Activated CD8-positive, alpha-beta T cell treated with anti-CD3 and anti-CD28 coated beads for 36 hours (primary cell): ENCODE results near the gene SUN1. TPM values are rescaled to one million over a fixed set of nuclear protein-coding genes. Genes with fewer than 3 reads are reported as not detected.
A peak's percentile ranks its signal among the peaks of the same experiment; 100 is the strongest.

ENCODE experiments used
- ATAC-seq: fragments of 200-7000 bp; cut with Tn5 transposase; one replicate; pipeline ENCODE4 v1.10.0; 2021; ENCODE audit warnings: mild to moderate bottlenecking, moderate library complexity
- CTCF ChIA-PET: fragments of 350-600 bp; sonication (Branson Sonifier 250); formaldehyde crosslinking; loops from one replicate; lab custom pipeline; 2021; ENCODE audit warnings: antibody characterized with exemption; lab: Charles Lee
- POLR2A ChIA-PET: fragments of 350-600 bp; sonication (Branson Sonifier 250); formaldehyde crosslinking; loops from one replicate; lab custom pipeline; 2021; ENCODE audit warnings: antibody characterized with exemption; lab: Charles Lee
- DNase-seq: peaks from one replicate; pipeline ENCODE4 v3.0.0-alpha.2; 2020
- H3K27ac Mint-ChIP-seq: one replicate; pipeline ENCODE4 v1.8.0; 2021; ENCODE audit warnings: mild to moderate bottlenecking, mixed read lengths
- H3K27me3 Mint-ChIP-seq: one replicate; pipeline ENCODE4 v1.8.0; 2021; ENCODE audit warnings: mixed read lengths
- H3K36me3 Mint-ChIP-seq: one replicate; pipeline ENCODE4 v1.8.0; 2021; ENCODE audit warnings: low read depth, mixed read lengths
- H3K4me1 Mint-ChIP-seq: one replicate; pipeline ENCODE4 v1.8.0; 2021; ENCODE audit warnings: low read depth, mixed read lengths
- H3K4me3 Mint-ChIP-seq: one replicate; pipeline ENCODE4 v1.8.0; 2021; ENCODE audit warnings: mild to moderate bottlenecking, moderate library complexity, mixed read lengths
- H3K9me3 Mint-ChIP-seq: one replicate; pipeline ENCODE4 v1.8.0; 2021; ENCODE audit warnings: mixed read lengths
- CTCF ChIP-seq: fragments of 200-600 bp; IDR thresholded peaks from one replicate; pipeline ENCODE4 v1.8.0; 2022; ENCODE audit warnings: antibody characterized with exemption, mild to moderate bottlenecking
- intact Hi-C: fragments of 100-400 bp; cut with micrococcal nuclease; formaldehyde crosslinking; loops from one replicate; pipeline ENCODE4 v1.10.0; 2022
- total RNA-seq, 2 experiments: library from RNA; stranded (reverse); gene quantifications; one replicate each; pipeline ENCODE4 v1.2.3, GENCODE V29; 2021

SUN1 gene
- total RNA-seq, 2 experiments from 2014 or later, result 71.3 to 71.6 TPM

DNA sequence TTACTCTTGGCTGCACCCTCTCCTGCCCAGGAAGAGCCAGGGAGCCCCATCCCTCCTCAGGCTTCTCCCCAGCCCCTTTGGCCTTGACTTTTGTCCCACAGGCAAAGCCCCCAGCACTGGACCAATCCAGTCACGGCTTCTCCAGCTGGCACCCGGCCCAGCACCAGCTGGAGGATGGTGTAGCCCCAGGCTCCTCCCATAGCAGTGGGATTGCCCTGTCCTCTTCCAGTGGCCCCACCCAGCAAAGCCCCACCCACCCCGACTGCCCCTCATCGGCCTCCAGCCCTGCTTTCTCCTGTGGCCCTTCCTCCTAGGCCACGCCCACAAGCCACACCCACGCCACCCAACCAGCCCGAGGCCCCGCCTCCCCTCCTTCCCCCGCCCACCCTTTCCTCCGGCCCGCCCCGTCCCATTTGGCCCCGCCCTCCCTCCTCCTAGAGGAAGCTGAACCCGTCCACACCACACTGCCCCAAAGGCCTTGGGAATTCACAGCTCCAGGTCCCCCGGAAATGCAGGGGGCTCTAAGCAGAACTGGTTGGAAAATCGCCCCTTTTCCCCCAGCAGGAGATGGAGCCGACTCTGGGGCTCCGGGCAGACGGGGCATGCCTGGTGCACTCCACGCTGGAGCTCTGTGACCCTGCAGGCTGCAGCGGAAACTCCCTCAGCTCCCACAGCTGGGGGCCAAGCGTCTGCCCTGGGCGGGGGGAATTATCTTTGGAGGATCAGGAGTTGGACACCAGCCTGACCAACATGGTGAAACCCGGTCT, 69.3 kb downstream of the SUN1 start:
- Mint-ChIP-seq H3K36me3 (peaks cover 19% of the 10 kb centered on the region), H3K4me1 (no peaks in the 10 kb centered on the region), H3K27me3 (no peaks in the 10 kb centered on the region), H3K9me3 (no peaks in the 10 kb centered on the region), H3K4me3 (no peak overlapping the region), H3K27ac (no peak overlapping the region)
- ChIA-PET POLR2A (interaction anchor here (1.5 kb wide), 1 partner anchor 66 kb away, joined by 5 read pairs; no protein-coding TSS in a partner anchor), CTCF (no interaction called here)
- DNase-seq (peak; percentile 81), ATAC-seq (peak; percentile 77)
- TF ChIP-seq CTCF, result no peak
- intact Hi-C loops, result no loop called here

DNA sequence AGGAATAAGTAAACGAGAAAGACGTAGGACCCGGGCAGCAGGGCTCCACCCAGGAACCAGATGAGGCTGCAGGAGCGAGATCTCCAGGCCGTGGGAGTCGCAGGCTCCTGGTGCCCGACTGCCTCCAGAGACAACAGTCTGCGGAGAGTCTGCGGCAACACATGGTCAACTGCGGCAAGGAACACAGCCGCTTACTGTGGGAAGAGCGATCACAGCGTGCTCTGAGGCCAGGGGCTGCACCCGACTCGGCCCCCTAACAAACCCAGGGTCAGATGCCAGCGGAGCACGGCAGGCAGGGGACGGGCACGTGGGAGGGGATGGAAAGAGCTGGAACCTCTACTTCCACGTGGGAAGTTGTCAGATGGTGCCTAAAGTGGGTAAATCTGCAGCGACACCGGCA, 70.7 kb downstream of the SUN1 start:
- no peak for ATAC-seq
- H3K9me3 Mint-ChIP-seq, result no peaks in the 10 kb centered on the region
- H3K27ac Mint-ChIP-seq, result no peak overlapping the region

GRCh38 chr7:903921-904755, 71.9 kb downstream of the SUN1 start:
- ATAC-seq (no peak), DNase-seq (no peak)
- ChIA-PET CTCF (interaction anchor here (0.9 kb wide), 1 partner anchor 18 kb away, joined by 3 read pairs; no protein-coding TSS in a partner anchor), POLR2A (no interaction called here)
- intact Hi-C loops, result no loop called here
- Mint-ChIP-seq H3K36me3 (peaks cover 14% of the 10 kb centered on the region), H3K27ac (no peak overlapping the region), H3K9me3 (no peaks in the 10 kb centered on the region), H3K4me3 (no peak overlapping the region), H3K4me1 (peaks cover 2% of the 10 kb centered on the region), H3K27me3 (no peaks in the 10 kb centered on the region)
- no peak for TF ChIP-seq CTCF

More for the DNA sequence above, 70.7 kb downstream of the SUN1 start:
- no peak for TF ChIP-seq CTCF
- no peak for DNase-seq
- Mint-ChIP-seq H3K27me3 (no peaks in the 10 kb centered on the region), H3K36me3 (peaks cover 16% of the 10 kb centered on the region), H3K4me3 (no peak overlapping the region), H3K4me1 (no peaks in the 10 kb centered on the region)
- intact Hi-C loops, result no loop called here
- ChIA-PET CTCF (no interaction called here), POLR2A (no interaction called here)

DNA sequence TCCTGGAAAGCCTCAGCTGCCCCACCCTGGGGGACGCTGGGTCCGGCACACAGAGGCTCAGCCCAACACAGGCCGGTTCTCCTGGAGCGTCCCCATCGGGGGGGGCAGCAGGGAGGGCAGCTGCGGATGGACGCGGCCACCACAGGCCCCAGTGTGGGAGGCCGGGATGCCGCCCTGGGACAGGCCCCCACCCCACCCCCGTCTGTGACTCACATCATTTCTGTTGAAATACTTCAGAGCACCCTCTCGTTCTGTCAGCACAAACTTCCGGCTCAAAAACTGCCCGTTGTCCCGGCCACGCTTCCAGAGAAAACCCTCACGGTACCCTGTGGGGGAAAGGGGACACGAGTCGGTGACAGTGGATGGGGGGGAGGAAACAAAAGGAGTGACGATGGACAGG, 72.6 kb downstream of the SUN1 start:
- H3K27ac Mint-ChIP-seq, result no peak overlapping the region
- DNase-seq, result no peak
- no peaks in the 10 kb centered on the region for H3K27me3 Mint-ChIP-seq
- no peak for TF ChIP-seq CTCF
- H3K36me3 Mint-ChIP-seq, result peaks cover 16% of the 10 kb centered on the region
- H3K4me3 Mint-ChIP-seq, result no peak overlapping the region
- H3K9me3 Mint-ChIP-seq, result no peaks in the 10 kb centered on the region
- ChIA-PET CTCF (no interaction called here), POLR2A (no interaction called here)
- H3K4me1 Mint-ChIP-seq, result peaks cover 4% of the 10 kb centered on the region
- no peak for ATAC-seq
- intact Hi-C loops, result loop anchor here (5.0 kb wide), 2 partner anchors 52 to 67 kb away; no protein-coding TSS in a partner anchor
